Dedifferentiated amniotic fluid mesenchymal stem cell (primary cell): ENCODE results near the gene TMEM235.

ENCODE experiments used
- DNase-seq: peaks from one replicate; pipeline ENCODE4 v3.0.0-alpha.2; 2016; ENCODE audit errors: extremely low spot score

The TMEM235 gene

GRCh38 chr17:78230996-78231935 lies at the start of gene TMEM235:
TSS of gene TMEM235 (plus strand) at chr17:78231631. CDS start at chr17:78232024, 393 bp downstream.
- DNase-seq: no peak

GRCh38 chr17:78182504-78182903 lies 48.9 kb upstream of the TMEM235 start:
- no peak for DNase-seq

GRCh38 chr17:78183916-78184315 lies 47.5 kb upstream of the TMEM235 start:
- no peak for DNase-seq

- no peak for DNase-seq
These were observed 47.1 kb upstream of the TMEM235 start for GRCh38 chr17:78184351-78184750.

DNA sequence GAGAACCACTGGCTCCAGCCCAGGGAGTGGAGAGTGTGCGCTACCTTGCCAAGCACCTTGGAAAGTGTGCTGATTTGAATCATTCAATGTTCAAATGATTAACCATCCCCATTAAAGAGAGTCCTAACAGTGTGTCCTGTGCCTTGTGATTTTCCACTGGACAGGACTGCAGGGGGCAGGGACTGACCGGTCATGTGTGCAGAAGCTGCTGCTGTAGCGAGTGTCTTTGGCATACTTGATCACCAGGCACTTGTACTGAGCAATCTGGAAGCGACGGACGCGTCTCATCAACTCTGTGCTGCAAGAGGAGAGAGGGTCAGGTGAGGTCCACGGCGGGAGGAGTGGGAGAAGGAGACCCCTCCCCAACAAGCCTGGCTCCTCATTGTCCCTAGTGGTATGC lies 46.6 kb upstream of the TMEM235 start:
- DNase-seq: no peak

DNA sequence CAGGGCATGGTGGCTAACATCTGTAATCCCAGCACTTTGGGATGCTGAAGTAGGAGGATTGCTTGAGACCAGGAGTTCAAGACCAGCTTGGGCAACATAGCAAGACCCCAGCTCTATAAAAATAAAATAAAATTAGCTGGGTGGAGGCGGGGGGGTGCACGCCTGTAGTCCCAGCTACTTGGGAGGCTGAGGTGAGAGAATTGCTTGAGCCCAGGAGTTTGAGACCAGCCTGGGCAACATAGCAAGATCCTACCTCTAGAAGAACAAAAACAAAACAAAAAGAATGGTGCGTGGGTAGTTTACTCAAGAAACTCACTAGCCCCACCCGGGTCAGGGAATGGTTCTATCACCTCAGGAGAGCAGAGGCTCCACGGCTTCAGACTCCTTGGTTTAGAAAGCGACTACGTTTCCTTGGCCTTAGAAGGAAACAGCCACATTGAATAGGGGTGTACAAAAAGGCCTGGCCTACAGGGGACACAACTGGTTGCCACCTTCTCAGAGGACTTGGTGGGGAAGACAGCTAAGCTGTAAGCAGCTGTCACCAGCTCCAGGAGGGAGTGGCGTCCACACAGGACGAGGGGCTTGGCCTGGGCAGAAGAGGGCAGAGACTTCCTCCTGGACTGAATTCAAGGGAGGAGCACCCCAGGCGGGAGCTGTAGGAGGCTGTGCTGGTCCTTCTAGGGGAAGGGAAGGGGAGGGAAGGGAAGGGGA lies 45.3 kb upstream of the TMEM235 start:
- DNase-seq: no peak

GRCh38 chr17:78186692-78187595 lies 44.5 kb upstream of the TMEM235 start, which contains the start of the genes AFMID and TK1:
TSS of gene AFMID (plus strand) at chr17:78187362. CDS start at chr17:78187371, 9 bp downstream.
TSS of gene TK1 (minus strand) at chr17:78187052. CDS start at chr17:78186994, 58 bp downstream.
- DNase-seq: peak; percentile 95

GRCh38 chr17:78196716-78197115 lies 34.7 kb upstream of the TMEM235 start:
- DNase-seq: no peak

- DNase-seq: no peak
These were observed 34.1 kb upstream of the TMEM235 start for GRCh38 chr17:78197147-78197832.

GRCh38 chr17:78200451-78200850 lies 31.0 kb upstream of the TMEM235 start:
- DNase-seq: no peak

DNA sequence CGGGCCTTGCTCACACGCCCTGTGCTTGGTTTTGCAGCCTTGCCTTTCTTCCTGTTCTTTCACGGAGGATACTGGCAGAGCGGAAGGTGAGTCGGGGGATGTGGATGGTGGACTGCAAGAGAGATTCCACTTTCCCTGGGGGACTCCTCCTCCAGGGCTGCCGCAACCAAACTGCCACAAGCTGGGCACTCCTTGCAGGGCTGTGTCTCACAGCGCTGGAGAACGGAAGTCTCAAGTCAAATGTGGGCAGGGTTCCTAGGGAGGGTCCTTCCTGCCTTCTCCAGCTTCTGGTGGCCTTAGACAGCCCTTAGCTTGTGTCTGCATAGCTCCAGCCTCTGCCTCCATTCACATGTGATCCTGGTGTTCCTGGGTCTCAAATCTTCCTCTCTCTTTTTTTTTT lies 28.8 kb upstream of the TMEM235 start:
- no peak for DNase-seq

DNA sequence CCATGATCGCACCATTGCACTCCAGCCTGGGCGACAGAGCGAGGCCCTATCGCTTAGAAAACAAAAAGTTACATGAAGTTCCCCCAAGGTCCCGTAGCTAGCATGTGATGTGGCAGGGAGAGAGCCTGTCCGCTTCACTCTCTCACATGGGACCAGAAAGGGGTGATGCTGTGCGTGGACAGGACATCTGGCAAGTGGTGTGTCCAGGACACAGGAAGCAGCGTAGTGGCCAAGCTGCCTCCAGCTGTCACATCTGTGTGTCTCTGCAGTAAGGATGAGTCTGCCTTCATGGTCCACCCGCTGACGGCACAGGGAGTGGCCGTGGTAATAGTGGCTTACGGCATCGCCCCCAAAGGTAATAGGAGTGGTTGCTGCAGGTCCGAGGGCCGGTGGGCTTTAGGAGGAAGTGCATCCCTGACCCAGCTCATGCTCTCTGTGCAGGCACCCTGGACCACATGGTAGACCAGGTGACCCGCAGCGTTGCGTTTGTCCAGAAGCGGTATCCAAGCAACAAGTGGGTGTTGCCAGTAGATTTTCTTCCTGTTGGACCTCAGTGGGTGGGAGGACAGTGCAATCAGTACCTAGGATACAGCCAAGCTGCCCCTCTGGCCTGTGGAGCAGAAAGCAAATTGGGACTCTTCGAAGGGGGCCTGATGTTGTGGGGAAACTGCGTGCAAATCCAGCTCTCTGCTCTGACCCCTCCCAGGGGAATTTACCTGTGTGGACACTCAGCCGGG lies 26.9 kb upstream of the TMEM235 start:
- DNase-seq: no peak

GRCh38 chr17:78205124-78205775 lies 26.2 kb upstream of the TMEM235 start:
- no peak for DNase-seq

DNA sequence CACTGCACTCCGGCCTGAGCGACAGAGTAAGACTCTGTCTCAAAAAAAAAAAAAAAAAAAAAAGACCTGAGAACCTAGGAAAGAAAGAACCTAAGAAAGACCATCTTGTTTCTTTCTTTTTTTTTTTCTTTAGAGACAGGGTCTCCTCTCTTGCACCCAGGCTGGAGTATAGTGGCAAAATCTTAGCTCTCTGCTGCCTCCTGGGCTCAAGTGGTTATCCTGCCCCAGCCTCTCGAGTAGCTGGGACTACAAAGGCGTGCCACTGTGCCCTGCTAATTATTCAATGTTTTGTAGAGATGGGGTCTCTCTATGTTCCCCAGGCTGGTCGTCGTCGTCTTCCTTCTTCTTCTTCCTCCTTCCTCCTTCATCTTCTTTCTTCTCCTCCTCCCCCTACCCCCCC lies 25.1 kb upstream of the TMEM235 start:
- DNase-seq: no peak

DNA sequence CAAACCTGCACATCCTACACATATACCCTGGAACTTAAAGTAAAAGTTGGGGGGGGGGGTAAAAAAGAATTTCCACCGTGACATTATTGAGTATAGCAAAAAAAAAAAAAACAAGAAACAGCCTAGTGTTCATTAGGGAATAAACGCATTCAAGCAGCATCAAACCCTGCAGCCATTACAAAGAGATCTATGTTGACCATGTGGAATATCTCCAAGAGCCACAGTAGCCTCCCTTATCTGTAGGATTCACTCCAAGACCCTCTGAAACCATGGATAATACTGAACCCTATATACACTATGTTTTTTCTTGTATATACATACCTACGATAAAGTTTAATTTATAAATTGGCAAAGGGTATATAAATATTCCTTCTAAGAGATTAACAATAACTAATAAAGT lies 22.9 kb upstream of the TMEM235 start:
- no peak for DNase-seq

- no peak for DNase-seq
These were observed 21.3 kb upstream of the TMEM235 start for GRCh38 chr17:78210111-78210510.

GRCh38 chr17:78211032-78211431 lies 20.4 kb upstream of the TMEM235 start:
- no peak for DNase-seq

DNA sequence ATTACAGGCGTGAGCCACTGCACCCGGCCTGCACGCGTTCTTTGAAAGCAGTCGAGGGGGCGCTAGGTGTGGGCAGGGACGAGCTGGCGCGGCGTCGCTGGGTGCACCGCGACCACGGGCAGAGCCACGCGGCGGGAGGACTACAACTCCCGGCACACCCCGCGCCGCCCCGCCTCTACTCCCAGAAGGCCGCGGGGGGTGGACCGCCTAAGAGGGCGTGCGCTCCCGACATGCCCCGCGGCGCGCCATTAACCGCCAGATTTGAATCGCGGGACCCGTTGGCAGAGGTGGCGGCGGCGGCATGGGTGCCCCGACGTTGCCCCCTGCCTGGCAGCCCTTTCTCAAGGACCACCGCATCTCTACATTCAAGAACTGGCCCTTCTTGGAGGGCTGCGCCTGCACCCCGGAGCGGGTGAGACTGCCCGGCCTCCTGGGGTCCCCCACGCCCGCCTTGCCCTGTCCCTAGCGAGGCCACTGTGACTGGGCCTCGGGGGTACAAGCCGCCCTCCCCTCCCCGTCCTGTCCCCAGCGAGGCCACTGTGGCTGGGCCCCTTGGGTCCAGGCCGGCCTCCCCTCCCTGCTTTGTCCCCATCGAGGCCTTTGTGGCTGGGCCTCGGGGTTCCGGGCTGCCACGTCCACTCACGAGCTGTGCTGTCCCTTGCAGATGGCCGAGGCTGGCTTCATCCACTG lies 17.3 kb upstream of the TMEM235 start, which contains the start of gene BIRC5:
Gene BIRC5, plus strand, starts transcription at position 238 of the 690 bp plus-strand sequence. Its CDS starts 64 bp downstream, at position 302.
- DNase-seq: peak; percentile 84

DNA sequence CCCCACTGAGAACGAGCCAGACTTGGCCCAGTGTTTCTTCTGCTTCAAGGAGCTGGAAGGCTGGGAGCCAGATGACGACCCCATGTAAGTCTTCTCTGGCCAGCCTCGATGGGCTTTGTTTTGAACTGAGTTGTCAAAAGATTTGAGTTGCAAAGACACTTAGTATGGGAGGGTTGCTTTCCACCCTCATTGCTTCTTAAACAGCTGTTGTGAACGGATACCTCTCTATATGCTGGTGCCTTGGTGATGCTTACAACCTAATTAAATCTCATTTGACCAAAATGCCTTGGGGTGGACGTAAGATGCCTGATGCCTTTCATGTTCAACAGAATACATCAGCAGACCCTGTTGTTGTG lies 16.7 kb upstream of the TMEM235 start:
- DNase-seq: no peak
